Measurements from ENCODE around the gene AMER3.
"Not testable (repeated sequence)": the region's sequence is repeated elsewhere in the genome, so short reads cannot be mapped to it uniquely, and the experiment has no call there.

AMER3 gene, protein sequence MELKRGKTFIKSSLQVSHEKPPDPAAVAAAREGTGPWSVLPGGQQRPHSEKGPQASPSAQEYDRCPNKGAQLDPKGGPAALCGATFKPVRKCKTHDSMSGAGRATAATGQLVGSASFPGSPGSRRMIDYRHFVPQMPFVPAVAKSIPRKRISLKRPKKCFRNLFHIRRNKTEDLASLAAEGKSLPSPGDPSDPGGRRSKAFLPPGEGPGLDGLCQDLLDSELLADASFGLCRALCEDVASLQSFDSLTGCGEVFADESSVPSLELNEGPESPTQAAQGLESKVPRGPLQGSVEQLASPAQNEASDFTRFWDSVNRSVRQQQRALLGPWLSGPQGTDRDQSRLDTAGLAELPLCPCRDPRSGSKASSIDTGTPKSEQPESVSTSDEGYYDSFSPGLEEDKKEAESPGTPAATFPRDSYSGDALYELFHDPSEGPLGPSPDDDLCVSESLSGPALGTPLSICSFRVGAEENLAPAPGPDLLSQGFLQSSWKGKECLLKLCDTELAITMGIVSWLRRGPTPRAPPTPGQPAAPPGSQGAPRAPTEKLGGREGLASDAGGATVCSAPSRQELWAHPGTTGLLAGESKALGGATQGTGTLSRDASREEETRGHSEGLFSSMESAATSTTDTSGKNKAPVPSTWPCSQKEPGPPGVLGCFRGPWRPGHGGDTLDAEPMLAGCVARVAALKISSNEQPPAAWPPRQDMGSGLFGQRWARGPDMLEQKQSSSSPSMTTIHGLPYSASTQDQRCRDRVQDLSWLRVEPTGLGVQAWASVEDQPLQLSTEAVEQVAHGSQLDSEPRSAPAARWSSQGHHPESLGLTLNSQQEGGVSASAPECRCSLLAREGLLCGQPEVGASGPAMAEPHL

DNA sequence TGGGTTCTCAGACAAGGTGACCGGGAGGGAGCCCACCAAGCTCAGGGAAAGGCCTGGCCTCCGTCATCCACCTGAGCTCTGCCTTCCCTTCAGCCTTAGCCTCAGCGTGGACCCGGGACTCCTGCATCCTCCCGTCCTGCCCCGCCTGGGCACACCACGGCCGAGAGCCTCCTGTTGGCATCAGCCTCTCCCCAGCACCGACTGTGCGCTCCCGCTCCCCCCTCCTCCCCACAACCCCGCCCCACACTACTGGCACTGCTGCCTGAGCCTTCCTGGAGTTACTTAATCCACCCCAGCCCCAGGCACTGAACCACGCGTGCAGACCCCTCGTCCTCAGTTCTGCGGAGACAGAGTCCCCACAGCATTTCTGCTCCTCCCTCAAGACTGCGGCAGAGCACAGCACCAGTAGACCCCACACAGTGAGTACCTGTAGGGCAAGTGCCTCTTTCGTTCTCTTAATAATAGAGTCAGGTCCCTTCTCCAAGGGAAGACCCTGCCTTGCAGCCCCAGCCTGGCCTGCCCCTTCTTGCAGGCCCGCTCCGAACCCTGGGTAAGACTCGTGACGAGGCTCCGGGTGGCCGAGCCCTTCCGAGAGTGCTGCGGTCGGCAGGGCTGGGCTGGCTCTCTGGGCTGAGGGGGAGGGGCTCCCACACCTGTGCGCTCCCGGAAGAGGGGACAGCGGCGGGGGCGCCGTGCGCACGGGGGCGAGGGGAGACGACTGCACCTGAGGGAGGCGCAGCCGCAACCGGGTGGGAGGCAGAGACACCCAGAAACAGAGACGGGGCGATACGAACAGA, at the start of gene AMER3:
Gene AMER3, plus strand, starts transcription at position 285 of the 797 bp plus-strand sequence. CDS start 6,533 bp downstream, outside the sequence.
- DNase-seq: no peak

DNA sequence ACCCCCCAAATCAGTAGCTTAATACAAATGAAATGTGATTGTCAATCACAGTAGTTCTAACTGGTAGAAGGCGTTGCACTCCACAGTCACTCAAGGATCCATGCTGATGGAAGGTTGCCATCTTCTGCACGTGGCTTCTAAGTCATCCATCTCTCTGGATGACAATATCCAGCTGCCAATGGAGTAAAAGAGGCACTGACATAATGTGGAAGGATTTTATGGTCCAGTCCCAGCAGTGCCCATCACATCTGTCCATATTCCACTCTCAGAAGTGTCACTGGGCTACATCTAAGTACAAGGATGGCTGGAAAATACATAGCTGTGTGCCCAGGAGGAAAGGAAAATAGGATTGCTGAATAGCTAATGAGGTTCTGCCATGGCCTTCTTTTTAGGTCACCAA, 40.5 kb upstream of the AMER3 start:
- not testable (repeated sequence) for DNase-seq

DNA sequence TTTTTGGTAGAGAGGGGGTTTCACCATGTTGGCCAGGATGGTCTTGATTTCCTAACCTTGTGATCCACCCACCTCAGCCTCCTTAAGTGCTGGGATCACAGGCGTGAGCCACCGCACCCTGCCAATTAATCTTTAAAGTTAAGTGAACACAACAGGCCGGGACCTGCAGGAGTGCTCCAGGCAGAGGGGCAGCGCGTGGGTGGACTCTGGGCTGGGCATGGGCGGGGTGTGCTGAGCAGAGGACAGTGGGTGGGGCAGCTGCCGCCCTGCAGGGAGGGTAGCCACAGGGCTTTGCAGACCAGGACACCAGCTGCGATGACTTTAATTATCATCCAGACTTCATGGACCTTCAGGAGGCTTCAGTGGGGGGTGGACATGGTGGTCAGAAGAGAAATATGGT, 35.3 kb upstream of the AMER3 start:
- DNase-seq: no peak

DNA sequence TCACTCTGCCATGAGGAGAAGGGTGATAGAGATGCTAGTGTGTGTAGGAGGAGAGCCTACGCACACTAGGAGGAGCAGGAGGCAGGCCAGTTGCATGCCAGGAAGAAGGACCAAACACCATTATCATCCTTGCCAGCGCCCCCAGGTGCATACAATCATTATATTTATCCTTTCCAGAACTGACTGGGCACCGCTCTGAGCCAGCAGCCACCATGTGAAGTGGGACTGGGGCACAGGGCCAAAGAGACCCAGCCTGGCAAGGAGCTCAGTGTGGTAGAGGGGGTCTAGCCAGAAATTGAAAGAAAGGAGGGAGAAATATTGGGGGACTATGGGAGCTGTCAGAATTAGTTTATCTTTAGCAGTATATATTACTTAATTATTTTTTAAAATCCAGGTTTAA, 34.8 kb upstream of the AMER3 start:
- DNase-seq: no peak

DNA sequence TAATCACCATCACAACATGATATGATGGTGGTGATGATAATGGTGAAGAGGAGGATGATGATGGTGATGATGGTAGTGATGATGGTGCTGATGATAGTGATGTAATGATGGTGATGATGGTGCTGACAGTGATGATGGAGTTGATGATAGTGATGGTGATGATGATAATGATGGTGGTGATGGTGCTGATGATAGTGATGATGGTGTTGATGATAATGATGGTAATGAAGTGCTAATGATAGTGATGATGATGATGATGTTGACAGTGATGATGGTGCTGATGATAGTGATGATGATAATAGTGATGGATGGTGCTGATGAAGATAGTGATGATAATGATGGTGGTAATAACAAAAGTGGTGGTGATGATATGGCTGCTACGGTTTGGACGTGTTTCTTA, 30.9 kb upstream of the AMER3 start:
- no peak for DNase-seq

DNA sequence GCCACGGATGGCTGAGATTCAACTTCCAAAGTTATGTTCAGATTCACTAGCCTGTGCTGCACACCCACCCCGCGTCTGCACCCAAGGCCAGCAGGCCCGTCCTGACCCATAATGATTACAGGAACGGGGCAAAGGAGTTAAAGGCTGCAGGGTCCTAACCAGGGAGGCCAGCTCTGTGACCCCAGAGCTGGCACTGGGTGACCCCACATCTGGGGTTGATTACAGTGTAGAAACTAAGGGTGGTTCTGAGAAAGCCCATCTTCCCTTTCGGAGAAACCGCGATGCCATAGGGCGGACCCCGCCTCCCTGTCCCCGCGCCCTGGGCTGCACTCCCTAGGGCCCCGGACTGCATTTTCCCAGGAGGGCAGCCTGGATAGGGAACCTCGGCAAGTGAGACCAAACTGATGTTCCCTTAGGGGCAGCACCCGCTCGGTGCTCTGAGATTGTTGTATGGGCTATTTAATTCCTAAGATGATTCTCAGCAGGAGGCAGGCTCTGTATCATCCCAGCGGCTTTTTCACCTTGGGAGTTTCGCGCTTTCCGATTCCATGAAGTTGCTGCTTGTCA, 28.6 kb upstream of the AMER3 start:
- DNase-seq: no peak

DNA sequence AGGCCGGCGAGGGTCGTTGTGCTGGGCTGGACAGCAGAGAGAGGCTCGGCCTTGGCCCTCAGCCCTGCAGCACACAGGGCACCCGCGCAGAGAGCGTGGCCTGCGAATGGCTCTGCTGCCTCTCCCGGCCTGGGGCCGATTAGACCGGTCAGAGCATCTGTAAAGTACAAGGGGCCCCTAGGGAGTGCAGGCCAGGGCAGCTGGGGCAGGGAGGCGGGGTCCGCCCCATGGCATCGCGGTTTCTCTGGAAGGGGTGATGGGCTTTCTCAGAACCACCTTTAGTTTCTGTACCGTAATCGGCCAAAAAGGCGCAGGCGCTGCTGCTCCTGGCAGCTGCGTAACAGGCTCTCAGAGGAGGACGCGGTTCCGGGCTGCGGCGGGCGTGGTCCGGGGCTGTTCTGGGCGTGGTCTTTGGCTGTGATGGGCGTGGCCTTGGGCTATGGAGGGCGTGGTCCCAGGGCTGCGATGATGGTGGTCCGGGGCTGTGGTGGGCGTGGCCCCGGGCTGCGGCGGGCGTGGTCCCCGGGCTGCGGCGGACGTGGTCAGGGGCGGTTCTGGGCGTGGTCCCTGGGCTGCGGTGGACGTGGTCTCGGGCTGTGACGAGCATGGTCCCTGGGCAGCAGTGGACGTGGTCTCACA, 27.9 kb upstream of the AMER3 start:
- DNase-seq: peak; percentile 14

DNA sequence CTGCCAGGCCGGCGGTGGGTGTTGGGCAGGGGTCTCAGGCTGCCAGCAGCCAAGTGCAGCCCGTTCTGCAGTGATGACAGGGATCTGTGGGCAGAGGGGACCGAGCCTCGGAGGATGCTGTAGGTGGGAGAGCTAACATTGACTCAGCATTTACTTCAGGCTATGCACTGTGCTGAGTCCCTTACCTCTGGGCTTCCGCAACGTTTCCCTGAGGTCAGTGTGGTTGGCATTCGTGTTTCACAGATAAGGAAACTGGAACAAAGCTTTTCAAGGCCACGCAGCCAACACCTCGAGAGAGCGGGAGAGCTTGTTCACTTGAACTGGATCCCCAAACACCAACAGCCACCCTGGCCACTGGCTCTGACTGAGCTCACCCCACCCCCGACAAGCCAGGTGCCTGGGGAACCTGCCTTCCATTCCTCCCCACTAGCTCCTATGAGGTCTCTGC, 27.3 kb upstream of the AMER3 start:
- DNase-seq: no peak

DNA sequence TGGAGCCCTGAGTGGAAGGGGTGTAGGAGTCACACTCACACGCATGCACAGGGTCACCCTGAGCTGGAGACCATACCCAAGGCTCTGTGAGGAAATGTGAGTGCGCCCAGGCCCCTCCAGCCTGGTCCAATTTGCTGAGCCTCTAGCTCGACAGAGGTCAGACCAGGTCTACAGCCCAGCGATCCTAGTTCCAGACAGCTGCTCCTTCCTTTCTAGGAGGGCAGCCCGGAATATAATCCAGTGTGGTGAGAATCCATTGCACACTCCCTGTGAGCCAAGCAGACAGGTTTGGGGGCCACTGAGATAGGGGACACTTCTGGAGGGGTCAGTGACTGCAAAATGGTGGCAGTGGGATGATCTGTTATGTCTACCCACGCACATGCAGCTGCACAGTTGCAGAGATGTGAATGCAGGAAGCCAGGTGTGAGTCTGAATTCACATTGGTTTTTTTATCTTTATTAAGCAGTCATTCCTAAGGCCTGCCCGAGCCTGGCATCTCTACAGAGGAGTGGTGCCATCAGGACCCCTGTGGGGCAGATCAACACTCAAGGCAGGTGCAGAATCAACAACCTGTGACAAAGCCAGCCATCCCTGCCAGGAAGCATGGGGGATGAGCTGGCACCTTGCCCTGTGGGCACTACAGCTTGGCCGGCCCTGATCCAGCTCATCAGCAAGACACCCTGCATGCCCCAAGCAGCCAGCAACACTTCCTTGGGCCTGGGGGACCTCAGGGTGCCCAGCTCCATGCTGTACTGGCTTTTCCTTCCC, 26.6 kb upstream of the AMER3 start, which contains the start of gene GPR148:
Gene GPR148, plus strand, starts transcription at position 522 of the 768 bp plus-strand sequence. Its CDS starts 82 bp downstream, at position 604.
- no peak for DNase-seq

DNA sequence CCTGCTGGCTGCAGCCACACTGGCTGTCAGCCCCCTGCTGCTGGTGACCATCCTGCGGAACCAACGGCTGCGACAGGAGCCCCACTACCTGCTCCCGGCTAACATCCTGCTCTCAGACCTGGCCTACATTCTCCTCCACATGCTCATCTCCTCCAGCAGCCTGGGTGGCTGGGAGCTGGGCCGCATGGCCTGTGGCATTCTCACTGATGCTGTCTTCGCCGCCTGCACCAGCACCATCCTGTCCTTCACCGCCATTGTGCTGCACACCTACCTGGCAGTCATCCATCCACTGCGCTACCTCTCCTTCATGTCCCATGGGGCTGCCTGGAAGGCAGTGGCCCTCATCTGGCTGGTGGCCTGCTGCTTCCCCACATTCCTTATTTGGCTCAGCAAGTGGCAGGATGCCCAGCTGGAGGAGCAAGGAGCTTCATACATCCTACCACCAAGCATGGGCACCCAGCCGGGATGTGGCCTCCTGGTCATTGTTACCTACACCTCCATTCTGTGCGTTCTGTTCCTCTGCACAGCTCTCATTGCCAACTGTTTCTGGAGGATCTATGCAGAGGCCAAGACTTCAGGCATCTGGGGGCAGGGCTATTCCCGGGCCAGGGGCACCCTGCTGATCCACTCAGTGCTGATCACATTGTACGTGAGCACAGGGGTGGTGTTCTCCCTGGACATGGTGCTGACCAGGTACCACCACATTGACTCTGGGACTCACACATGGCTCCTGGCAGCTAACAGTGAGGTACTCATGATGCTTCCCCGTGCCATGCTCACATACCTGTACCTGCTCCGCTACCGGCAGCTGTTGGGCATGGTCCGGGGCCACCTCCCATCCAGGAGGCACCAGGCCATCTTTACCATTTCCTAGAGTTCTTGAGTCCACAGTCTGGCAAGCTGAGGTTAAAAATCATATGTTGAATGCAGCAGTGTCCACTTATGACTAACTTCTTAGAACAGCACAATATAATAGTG, 25.7 kb upstream of the AMER3 start:
- no peak for DNase-seq

DNA sequence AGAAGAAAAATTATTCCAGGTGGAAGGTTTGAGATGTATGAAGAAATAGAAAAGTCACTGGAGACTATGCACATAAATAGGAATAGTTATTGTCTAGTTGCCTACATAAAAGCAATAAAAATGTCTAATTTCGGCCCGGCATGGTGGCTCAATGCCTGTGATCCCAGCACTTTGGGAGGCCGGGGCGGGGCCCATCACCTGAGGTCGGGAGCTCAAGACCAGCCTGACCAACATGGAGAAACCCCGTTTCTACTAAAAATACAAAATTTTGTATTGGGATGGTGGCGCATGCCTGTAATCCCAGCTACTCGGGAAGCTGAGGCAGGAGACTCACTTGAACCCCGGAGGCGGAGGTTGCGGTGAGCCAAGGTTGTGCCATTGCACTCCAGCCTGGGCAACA, 23.1 kb upstream of the AMER3 start:
- not testable (repeated sequence) for DNase-seq

DNA sequence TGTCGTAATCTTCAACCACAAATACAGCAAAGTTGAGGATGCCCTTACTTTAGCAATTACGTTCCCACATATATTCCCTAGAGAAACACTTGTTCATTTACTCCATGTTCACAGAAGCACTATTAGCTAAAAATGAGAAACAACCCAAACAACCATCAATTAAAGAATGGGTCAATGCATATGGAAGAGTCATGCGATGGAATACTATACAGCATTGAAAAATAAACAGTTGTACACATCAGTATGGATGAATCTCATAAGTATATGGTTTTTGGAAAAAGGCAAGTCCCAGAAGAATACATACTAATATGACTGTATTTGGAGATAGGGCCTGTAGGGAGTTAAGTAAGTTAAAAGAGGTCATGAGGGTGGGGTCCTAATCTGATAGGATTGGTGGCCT, 20.1 kb upstream of the AMER3 start:
- DNase-seq: no peak

DNA sequence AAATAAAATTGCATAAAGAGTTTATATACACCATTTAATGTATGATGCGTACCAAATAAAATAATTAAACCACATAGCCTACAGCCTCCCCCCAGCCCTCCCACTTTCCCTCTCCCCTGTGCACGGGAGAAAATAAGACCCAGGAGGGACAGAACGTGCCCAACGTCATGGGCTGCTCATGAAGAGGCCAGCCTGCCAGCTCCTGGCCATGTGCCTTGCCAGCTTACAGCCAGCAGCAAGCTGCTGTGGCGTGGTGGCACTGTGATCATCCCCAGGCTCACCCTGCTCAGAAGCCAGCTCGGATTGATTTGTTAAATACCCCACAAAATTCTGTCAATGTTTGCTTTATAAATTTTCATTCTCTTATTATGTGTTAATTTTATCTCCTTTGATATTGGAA, 18.9 kb upstream of the AMER3 start:
- DNase-seq: no peak

DNA sequence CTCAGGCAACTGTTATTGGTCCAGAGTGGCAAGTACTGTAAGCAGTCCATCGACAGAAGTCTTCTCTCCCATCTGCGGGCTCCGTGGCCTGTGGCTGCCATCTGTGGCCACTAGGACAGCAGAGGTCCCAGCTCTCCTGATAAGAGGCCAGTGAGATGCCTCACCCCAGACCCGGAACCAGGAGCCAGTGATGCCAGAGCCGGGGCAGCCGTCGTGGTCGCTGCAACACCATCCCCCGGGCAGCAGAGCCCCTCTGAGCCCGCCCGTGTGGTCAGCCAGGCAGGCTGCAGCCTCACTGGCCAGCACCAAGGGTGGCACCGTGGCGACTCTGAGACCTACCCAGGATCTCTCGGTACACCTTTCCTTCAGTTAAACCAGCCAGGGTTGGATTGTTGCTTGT, 17.7 kb upstream of the AMER3 start:
- no peak for DNase-seq

DNA sequence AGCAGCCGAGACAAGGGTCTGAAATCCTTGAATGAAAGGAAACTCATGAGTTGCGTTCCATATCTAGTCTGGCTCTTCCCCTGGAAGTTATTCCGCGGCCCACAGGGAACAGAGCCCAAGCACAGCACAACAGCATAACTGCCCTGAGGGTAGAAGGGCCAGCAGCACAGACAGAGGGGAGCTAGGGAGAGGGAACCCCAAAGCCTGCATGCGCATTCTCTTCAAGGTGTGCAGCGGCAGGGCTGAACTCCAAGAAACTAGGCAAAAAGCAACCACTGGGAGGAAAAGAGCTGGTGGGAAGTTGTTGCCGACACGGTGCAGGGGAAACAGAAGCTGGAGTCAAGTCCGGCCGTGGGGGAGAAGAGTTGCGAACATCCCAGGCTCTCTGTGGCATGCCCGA, 14.7 kb upstream of the AMER3 start:
- no peak for DNase-seq

DNA sequence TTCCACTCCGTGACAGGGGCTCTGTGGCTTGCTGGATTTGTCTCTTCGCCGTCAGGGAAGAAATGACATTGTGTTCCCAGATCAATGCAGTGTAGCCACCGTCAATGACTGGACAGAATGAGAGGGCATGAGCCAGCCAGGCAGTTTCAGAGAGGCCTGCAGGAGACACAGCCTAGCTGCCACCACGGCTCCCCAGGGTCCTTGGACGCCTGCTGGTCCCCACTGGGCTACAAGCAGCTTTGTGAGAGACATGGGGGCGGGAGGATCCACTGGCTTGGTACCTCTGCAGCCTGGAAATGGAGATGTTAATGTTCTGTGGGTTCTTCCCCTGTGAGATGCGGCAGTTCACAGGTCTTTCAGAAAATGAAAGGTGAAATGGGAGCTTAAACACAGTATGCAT, 12.1 kb upstream of the AMER3 start:
- DNase-seq: no peak

DNA sequence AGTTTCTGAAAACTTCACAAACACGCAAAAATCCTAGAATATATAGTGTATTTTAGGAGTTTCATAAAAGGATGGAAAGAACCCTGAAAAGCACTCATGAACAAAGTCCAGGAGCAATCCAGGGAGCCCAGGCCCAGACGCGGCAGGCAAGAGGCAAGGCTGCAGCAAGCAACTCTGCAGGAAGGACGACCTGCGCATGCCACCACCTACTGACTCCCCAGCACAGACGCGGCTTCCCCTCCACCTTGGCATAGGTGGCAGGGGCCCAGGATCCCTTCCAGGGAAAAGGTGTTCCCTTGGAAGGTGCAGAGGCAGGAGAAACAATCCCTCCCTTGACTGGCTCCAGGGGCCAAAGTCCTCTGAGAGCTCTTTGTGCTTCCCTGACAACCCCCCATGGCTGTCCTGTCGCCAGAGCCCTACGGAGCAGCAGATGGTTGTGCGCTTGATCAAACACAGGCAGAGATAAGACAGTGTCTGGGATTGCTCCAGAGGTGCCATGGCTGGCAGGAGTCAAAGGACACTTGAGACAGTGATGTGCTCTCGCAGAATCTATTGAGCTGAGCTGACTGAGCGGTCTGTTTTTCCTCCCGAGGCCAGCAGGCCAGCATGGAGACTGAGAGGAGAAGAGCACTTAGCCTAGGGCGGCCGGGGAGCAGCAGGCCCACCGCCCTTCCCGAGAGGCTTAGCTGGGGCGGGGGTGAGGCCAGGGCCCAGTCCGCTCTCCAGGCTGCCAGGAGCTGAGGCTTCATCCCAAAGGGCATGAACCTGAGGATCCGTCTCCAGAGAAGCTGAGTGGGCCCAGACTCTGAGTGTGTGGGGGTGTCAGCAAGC, 10.8 kb upstream of the AMER3 start:
- DNase-seq: no peak

DNA sequence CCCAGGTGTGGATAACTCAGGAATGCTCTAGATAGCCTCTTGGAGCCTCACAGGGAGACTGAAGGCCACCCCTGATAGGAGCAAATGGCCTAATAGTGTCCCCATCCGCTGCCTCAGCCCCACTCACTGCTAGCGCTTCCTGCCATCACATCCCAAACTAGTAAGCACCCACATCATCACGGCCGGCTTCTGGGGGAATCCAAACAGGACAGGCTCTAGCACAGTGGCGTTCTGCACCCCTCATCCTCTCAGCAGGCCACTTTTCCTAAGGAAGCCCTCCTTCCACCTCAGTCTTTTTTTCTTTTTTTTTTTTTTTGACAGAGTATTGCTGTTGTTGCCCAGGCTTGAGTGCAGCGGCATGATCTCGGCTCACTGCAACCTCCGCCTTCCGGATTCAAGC, 6.3 kb upstream of the AMER3 start:
- no peak for DNase-seq

DNA sequence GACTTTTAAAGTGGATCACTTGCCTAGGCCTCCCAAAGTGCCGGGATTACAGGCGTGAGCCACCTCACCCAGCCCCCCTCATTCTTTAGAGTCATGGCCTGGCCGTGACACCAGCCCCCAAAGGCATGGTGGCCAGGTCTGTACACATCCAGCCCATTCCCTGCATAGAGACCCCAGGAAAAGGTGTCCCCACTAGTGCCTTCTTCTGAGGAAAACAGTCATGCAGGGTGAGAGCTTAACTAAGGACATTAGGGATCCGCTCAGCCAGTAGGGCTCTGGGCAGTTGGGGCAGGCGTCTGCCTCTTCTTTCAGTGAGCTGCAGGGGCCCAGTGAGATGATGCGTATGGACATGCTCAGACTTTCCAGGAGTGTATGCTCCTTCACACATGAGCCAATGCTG, 5.7 kb upstream of the AMER3 start:
- DNase-seq: no peak
